ENCODE results near the gene GET4.

The GET4 gene

GRCh38 chr7:880450-880849 lies 4.1 kb downstream of the GET4 start:
- TF ChIP-seq MYC (IDR thresholded peaks at IDR 0.05; ENCODE audit: low read depth, low read length) (no peak), POLR2A (IDR thresholded peaks at IDR 0.05; ENCODE audit: extremely low read depth, insufficient read length) (no peak), CTCF (IDR thresholded peaks at IDR 0.05; ENCODE audit: low read depth, low read length) (no peak), MAX (IDR thresholded peaks at IDR 0.05; ENCODE audit: low read depth, low read length) (no peak)
- DNase-seq (ENCODE audit: low read depth), result no peak
- no peak overlapping the region for H3K4me3 ChIP-seq (ENCODE audit: low read depth, low read length)

GRCh38 chr7:881441-882234 lies 5.3 kb downstream of the GET4 start:
- TF ChIP-seq MYC (IDR thresholded peaks at IDR 0.05; ENCODE audit: low read depth, low read length) (no peak), MAX (IDR thresholded peaks at IDR 0.05; ENCODE audit: low read depth, low read length) (no peak), POLR2A (IDR thresholded peaks at IDR 0.05; ENCODE audit: extremely low read depth, insufficient read length) (no peak), CTCF (IDR thresholded peaks at IDR 0.05; ENCODE audit: low read depth, low read length) (no peak)
- no peak overlapping the region for H3K4me3 ChIP-seq (ENCODE audit: low read depth, low read length)
- DNase-seq (ENCODE audit: low read depth), result no peak

GRCh38 chr7:882336-883035 lies 6.1 kb downstream of the GET4 start:
- TF ChIP-seq MAX (IDR thresholded peaks at IDR 0.05; ENCODE audit: low read depth, low read length), result no peak
- no peak for TF ChIP-seq MYC (IDR thresholded peaks at IDR 0.05; ENCODE audit: low read depth, low read length)
- no peak for TF ChIP-seq CTCF (IDR thresholded peaks at IDR 0.05; ENCODE audit: low read depth, low read length)
- no peak for TF ChIP-seq POLR2A (IDR thresholded peaks at IDR 0.05; ENCODE audit: extremely low read depth, insufficient read length)
- no peak overlapping the region for H3K4me3 ChIP-seq (ENCODE audit: low read depth, low read length)
- no peak for DNase-seq (ENCODE audit: low read depth)

GRCh38 chr7:883055-884021 lies 7.0 kb downstream of the GET4 start:
- no peak for DNase-seq (ENCODE audit: low read depth)
- TF ChIP-seq MAX (IDR thresholded peaks at IDR 0.05; ENCODE audit: low read depth, low read length), result no peak
- TF ChIP-seq CTCF (IDR thresholded peaks at IDR 0.05; ENCODE audit: low read depth, low read length), result no peak
- no peak for TF ChIP-seq POLR2A (IDR thresholded peaks at IDR 0.05; ENCODE audit: extremely low read depth, insufficient read length)
- no peak for TF ChIP-seq MYC (IDR thresholded peaks at IDR 0.05; ENCODE audit: low read depth, low read length)
- H3K4me3 ChIP-seq (ENCODE audit: low read depth, low read length), result no peak overlapping the region

GRCh38 chr7:884191-885003 lies 8.0 kb downstream of the GET4 start:
- no peak for DNase-seq (ENCODE audit: low read depth)
- no peak for TF ChIP-seq MYC (IDR thresholded peaks at IDR 0.05; ENCODE audit: low read depth, low read length)
- no peak for TF ChIP-seq CTCF (IDR thresholded peaks at IDR 0.05; ENCODE audit: low read depth, low read length)
- no peak for TF ChIP-seq MAX (IDR thresholded peaks at IDR 0.05; ENCODE audit: low read depth, low read length)
- no peak for TF ChIP-seq POLR2A (IDR thresholded peaks at IDR 0.05; ENCODE audit: extremely low read depth, insufficient read length)
- no peak overlapping the region for H3K4me3 ChIP-seq (ENCODE audit: low read depth, low read length)
